AG08396 (cell line): ENCODE data around the gene SSU72.
A peak's percentile ranks its signal among the peaks of the same experiment; 100 is the strongest.
"Not testable (repeated sequence)": the region's sequence is repeated elsewhere in the genome, so short reads cannot be mapped to it uniquely, and the experiment has no call there.

Source experiments
- DNase-seq: peaks from one replicate; pipeline ENCODE4 v3.0.0; 2012; ENCODE audit warnings: low spot score, mixed read lengths

The SSU72 gene

DNA sequence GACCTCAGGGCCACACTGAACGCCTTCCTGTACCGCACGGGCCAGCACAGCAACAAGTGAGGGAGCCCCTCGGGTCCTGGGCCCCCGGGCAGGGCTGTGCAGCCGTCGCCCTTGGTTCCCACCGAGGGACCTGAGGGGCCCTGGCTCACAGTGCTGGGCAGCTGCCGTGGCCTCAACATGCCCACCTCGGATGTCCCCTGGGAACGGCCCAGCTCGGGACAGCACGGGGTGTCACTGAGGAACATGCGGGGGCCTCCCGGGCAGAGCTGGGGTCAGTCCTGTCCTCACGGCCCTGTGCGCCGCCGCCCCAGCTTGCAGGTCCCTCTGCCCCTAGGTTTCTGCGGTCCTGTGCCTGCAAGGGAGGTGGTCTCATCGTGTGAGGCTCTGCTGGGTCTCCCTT lies 48.2 kb downstream of the SSU72 start:
- DNase-seq: not testable (repeated sequence)

DNA sequence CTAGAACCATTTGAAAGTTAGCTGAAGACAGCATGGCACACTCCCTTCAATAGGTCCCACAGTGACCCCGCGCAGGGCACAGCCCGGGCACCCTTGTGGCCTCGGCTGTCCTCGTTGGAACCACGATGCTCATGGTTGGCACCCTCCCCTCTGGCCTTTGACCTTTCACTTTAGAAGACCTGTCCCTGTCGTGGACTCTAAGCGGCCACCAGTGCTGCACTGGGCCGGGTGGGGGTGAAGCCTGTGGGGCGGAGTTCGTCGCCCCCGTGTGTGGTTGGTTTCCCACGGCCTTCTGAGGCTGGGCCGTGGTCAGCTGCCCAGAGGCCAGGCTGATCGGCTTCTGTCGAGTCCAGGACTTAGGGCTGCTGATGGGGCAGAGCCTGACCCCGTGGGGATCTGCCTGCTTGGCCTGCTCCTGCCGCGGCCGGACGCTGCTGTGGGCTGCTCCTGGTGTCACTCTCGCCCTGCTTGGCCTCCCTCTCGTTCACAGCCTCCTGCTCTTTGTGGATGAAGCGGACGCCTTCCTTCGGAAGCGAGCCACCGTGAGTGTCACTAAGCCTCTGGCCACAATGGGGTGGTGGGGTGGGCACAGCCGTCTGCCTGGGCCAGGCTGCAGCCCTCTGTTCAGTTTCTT lies 49.8 kb downstream of the SSU72 start:
- DNase-seq: not testable (repeated sequence)

DNA sequence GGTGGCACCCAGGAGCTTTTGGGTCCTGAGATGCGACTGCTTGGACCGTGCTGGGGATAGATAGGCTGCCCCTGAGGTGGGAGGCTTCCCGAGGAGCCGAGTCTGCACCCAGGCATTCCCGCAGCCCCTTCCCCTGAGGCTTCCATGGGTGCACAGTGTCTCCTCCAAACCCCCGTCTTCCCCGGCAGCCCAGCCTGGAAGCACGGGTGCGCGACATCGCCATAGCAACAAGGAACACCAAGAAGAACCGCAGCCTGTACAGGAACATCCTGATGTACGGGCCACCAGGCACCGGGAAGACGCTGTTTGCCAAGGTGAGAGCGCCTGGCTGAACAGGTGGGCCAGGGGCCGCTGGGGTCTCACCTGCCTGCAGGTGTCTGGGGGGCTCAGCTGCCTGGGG lies 51.0 kb downstream of the SSU72 start:
- not testable (repeated sequence) for DNase-seq

DNA sequence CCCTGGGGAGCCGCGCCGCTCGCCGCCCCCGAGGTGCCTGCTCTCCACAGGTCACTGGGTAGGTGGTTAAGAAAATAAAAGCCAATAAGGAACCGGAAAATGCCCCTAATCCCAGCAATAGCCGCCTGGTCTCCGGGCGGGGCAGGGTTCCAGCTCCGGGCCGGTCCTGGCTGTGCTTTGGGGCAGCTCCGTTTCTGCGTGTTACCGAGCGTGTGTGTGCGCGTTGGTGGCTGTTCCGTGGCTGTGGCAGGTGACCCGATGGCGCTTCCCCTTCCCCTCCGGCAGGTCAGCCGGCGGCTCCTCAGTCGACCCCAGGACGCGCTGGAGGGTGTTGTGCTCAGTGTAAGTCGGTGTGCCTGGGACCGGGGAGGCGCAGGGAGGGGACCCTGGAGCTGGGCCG lies 51.4 kb downstream of the SSU72 start:
- not testable (repeated sequence) for DNase-seq

DNA sequence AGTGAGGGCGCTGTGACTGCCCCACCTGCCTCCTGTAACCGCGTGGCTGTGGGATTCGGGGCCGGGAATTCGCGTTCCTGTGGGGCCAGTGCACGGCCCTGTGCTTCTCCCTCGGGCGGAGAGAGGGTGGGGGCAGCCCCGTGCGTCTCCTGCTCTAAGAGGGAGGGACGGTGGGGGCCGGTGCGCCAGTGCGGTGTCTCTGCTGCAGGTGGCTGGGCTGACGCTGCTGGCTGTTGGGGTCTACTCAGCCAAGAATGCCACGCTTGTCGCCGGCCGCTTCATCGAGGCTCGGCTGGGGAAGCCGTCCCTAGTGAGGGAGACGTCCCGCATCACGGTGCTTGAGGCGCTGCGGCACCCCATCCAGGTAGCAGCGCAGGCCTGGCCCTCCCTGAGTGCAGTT lies 52.1 kb downstream of the SSU72 start:
- DNase-seq: not testable (repeated sequence)

DNA sequence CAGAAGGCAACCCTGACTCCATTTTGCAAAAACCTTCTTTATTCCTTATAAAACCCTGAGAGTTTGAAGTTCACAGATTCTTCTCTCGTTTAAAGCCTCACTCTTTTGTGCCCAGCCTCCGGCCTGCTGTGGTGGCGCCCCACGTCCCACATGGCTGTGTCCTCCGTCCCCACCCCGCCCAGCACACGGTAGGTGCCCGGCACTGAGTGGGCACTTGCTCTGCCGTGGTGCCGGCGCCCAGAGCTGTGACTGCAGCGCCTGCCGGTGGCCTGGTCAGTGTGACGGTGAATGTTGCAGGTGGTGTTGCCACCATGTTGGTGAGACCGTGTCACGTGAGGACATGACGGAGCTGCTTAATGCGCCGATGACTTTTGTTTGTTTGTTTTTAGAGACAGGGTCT lies 53.3 kb downstream of the SSU72 start:
- DNase-seq: no peak

DNA sequence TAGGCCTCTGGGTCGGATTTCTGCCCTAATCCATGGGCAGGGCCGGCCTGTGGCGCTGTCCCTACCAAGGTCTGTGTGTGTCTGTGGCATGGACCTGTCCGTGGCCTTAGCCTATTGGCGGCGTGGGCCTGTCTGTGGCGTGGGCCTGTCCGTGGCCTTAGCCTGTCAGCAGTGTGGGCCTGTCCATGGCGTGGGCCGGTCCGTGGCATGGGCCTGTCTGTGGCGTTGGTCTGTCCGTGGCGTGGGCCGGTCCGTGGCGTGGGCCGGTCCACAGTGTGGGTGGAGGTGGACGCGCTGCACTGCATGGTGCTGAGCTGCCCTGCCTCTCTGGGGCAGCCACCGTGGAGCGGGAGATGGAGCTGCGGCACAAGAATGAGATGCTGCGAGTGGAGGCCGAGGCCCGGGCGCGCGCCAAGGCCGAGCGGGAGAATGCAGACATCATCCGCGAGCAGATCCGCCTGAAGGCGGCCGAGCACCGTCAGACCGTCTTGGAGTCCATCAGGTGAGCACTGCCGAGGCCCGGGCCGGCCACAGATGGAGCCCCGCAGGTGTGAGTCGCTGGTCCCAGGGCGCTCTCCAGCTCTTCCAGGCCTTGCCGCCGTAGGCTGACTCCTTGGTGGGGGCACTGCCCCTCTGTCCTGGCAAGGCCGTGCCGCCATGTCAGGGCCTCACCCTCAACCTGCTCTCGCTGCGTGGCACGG lies 54.7 kb downstream of the SSU72 start:
- not testable (repeated sequence) for DNase-seq

DNA sequence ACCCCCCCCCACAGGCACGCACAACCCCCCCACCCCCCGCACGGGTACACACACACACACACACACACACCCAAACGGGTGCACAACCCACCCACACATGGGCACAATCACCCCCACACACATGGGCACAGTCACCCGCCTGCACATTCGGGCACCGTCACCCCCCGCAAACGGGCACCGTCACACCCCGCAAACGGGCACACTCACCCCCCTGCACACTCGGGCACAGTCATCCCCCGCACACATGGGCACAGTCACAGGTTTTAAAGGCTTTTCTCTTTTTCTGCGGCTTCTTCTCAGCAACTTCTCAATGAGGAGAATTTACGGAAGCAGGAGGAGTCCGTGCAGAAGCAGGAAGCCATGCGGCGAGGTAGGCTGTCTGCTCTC lies 56.0 kb downstream of the SSU72 start:
- not testable (repeated sequence) for DNase-seq

DNA sequence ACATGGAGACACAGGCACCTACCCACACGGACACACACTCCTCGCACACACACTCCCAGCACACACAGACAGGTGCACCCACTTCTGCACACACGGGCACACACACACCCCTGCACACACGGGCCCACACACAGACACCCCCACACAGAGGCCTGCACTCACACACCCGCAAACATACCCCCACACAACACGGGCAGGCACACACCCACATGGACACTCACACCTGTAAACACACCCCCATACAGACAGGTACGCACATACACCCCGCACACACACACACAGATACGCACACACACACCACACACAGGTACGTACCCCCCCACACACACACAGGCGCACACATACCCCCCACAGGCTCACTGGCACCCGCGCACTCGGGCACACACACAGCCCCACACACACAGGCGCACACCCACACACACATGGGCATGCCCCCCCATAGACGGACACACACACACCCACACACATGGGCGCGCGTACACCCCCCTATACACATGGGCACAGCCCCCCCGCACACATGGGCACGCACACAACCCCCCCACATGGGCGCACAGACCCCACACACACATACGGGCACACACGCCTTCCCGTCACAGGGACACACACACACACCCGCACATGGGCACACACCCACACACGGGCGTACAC lies 56.6 kb downstream of the SSU72 start:
- DNase-seq: no peak

DNA sequence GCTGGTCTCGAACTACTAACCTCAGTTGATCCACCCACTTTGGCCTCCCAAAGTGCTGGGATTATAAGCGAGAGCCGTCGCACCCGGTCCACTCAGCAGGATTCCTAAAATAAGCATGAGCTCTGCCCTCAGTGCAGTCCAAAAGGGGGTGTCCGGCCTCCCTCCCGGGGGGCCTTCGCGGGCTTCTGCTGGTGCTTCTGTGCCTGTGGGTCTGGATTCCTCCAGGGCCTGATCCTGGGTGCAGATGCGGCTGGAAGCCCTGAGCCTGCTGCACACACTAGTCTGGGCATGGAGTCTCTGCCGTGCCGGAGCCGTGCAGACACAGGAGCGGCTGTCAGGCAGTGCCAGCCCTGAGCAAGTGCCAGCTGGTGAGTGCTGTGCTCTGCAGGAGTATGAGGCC lies 57.7 kb downstream of the SSU72 start:
- DNase-seq: not testable (repeated sequence)

DNA sequence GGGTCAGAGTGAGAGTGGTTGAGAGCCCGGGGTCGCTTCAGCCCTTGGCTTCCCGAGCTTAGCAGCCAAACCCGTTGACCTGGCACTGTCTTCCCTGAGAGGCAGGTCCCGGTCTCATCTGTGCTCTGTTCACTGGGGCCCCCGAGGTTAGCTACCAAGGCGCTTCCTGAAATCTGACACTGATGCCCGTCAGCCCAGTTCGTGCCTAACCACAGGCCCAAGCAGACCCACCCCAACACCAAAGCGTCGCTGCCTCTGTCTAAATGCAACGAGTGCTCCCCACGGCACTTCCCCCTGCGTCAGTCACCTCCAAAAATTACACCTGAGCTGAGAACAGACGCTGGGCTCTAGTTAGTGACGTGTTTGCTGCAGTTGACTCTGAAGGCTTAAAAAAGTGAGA lies 60.3 kb downstream of the SSU72 start:
- DNase-seq: not testable (repeated sequence)

DNA sequence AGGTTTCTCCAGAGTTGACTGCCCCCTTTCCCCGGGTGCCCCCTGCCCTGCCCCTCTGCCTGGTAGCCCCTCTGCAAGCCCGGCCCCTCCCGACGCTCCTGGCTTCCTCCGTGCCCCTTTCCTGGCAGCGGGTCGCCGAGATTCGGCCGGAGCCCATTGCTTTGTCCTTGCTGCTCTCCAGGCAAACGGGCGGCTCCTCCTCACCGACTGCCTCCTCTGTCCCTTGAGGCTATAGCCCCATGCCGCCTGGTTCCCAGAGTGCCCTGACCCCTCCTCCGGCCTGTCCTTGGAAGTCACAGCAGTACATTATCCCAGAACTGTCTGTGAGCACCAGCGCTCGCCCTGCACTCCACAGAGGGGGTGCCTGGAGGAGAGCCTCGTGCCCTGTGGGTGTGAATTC lies 61.0 kb downstream of the SSU72 start:
- not testable (repeated sequence) for DNase-seq

DNA sequence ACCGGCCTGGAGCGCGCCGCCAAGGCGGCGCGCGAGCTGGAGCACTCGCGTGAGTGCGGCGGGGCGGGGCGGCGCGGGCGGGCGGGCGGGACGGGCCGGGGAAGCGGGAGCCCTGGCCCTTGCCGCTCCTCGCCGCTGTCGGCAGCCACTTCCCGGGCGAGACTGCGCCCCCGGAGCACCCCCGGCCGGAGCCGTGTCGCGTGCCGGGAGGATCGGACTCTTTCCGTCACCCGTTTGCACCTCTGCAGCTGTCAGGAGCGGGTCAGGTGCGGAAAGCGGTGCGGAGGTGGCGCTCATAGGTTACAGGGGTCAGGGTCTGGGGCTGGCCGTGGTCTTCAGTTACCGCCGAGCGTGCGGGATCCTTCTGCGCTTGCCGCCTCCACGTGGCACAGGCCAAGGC lies 62.2 kb downstream of the SSU72 start:
- not testable (repeated sequence) for DNase-seq

DNA sequence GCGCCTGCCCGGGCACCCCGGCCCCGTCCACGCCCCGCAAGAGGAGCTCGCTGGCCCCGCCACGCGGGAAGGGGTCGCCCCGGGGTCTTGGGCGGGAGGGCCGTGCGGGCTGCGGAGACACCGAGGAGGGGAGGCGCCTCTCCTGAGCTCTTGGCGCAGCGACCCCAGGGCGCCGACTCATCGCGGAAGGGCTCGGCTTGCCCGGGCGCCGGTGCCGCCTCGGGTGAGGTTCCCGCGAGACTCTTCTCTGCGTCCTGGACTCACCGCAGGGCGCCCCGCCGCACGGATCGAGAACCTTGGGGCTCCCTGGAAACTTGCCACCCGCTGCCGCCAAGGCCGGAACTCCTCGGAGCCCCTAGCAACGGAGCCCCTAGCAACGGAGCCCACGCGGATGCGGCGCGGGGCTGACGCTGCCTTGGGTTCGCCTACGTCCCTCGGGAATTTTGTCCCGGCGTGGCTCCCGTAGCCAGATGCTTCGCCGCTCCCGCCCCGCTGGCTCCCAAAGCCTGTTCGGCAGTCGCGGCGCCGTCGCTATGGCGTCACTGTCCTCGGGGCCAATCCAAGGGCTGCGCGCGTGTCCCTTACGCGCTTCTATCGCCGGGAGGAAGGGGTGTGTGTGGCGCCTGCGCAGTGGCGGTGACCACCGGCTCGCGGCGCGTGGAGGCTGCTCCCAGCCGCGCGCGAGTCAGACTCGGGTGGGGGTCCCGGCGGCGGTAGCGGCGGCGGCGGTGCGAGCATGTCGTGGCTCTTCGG lies 63.0 kb downstream of the SSU72 start, which contains the start of gene ATAD3A:
Gene ATAD3A, plus strand, starts transcription at position 630 of the 753 bp plus-strand sequence. Its CDS starts 107 bp downstream, at position 737.
- peak; percentile 99 for DNase-seq

DNA sequence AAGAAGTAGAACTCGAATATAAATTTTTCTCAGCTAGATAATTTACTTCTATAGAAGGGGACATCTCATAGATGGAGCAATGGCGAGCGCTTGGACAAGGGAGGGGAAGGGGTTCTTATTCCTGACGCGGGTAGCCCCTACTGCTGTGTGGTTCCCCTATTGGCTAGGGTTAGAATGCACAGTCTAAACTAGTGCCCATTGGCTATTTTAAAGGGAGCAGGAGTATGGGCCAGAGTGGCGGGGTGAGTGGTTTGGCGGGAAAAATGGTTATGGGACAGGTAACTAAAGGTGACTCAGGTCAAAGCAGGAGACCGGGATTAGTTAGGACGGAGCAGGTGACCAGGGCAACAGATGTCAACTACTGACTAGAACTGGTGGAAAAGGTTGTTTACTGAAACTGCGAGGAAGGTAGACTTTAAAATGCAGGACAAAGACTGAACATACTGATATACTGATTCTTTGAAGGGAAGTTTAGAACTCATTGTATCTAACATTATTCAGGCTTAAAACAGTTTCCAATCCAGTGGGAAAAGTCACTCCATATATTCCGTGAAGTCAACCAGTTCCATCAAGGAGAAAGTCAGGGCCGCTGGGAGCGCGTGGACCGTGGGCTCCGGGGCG lies 63.6 kb downstream of the SSU72 start:
- DNase-seq: no peak

DNA sequence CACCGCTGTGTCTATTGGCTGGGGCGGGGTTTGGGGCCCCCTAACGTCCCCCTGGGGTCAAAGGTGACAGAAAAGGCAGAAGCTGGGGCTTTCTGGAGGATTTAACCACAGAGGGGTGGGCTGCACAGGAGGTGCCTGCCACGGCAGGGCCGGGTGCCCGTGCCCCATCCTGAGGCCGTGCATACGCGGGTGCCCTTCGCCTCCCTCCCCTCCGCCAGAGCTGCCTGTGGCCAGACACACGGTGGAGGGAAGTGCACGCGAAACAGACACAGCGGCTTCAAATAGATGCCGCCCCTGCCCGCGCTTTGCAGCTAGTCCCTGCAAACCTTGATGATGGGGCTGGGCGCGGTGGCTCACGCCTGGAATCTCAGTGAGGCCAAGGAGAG lies 65.2 kb downstream of the SSU72 start:
- not testable (repeated sequence) for DNase-seq

DNA sequence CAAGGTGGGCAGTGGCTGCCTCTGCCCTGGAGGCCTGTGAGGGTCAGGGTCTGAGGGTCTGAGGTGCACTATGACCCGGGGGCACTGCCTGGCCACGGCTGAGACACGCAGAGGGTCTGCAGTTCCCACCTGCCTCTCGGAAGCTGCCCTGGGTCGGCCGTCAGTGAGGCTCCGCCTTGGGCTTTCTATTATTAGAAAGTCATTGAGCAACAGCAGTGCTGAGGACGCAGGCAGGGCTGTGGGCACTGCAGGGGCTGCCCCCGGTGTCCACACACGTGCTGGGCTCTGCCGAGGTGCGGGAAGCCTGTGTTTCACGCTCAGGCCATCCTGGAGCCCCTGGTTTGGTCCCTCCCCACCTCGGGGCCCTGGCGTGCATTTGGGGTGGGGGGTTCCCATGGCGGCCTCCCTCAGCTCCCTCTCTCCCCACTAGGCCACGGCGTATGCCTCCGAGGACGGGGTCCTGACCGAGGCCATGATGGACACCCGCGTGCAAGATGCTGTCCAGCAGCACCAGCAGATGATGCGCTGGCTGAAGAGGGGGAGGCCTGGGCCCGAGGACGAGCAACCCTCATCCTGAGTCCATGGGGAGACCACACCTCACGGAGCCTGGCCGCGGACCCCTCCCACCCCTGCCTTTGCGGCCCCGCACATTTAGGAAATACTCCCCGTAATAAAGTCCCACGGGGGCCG lies 65.7 kb downstream of the SSU72 start:
- DNase-seq: not testable (repeated sequence)

DNA sequence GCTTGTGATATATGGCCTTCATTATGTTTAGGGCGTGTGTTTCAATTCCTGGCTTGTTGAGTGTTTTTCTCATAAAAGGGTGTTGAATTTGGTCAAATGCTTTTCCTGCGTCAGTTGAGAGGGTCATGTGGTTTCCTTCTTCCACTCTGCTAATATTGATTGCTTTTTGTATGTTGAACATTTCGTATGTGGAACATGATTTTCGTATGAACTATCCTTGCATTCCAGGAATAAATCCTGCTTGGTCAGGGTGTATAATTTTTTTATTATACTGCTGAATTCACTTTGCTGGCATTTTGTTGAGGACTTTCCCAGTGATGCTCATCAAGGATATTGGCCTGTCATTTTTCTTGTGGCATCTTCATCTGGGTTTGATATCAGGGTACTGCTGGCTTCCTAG lies 67.4 kb downstream of the SSU72 start:
- DNase-seq: no peak

DNA sequence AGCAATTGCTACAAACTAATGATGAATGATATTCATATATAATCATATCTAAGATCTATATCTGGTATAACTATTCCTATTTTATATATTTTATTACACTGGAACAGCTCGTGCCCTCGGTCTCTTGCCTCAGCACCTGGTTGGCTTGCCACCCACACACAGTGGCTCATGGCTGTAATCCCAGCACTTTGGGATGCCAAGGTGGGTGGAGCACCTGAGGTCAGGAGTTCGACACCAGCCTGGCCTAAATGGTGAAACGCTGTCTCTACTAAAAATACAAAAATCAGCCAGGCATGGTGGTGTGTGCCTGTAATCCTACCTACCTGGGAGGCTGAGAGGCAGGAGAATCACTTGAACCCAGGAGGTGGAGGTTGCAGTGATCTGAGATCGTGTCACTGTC lies 68.9 kb downstream of the SSU72 start:
- DNase-seq: not testable (repeated sequence)

DNA sequence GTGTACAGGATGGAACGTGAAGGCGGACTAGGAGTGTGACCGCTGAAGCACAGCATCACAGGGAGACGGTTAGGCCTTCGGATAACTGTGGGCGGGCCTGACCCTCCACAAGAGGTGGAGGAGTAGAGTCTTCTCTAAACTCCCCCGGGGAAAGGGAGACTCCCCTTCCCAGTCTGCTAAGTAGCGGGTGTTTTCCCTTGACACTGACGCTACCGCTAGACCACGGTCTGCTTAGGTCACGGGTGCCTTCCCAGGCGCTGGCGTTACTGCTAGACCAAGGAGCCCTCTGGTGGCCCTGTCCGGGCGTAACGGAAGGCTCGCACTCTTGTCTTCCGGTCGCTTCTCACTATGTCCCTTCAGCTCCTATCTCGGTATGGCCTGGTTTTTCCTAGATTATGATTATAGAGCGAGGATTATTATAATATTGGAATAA lies 69.3 kb downstream of the SSU72 start:
- not testable (repeated sequence) for DNase-seq

DNA sequence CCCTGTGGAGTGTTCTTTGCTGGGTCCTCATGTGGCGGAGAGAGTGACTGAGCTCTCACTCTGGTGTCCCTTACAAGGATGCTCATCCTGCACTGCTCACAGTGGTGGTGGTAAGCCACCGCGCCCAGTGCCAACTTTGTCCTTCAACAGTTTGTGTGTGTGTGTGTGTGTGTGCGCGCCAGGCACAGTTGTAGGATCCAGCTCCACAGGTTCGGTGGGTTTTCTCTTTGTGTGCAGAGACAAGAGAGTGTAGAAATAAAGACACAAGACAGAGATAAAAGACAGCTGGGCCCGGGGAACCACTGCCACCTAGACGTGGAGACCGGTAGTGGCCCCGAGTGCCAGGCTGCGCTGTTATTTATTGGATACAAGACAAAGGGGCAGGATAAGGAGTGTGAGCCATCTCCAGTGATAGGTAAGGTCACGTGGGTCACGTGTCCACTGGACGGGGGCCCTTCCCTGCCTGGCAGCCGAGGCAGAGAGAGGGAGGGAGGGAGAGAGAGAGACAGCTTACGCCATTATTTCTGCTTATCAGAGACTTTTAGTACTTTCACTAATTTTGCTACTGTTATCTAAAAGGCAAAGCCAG lies 69.8 kb downstream of the SSU72 start:
- DNase-seq: not testable (repeated sequence)
